Smooth muscle cell (in vitro differentiated cells): ENCODE results near the gene DGAT2L6. TPM values are rescaled to one million over a fixed set of nuclear protein-coding genes. Genes with fewer than 3 reads are reported as not detected.
A peak's percentile ranks its signal among the peaks of the same experiment; 100 is the strongest.

Experiments
- DNase-seq: peaks from one replicate; lab custom pipeline; 2025; ENCODE audit not compliant: unreplicated experiment; lab: John Stamatoyannopoulos, UW
- H2AFZ ChIP-seq: fragments of 200-600 bp; sonication (generic); 2 replicates; pipeline ENCODE4 v1.6.0; 2016; ENCODE audit warnings: antibody characterized with exemption, low read depth, mild to moderate bottlenecking
- H3F3A ChIP-seq: fragments of 200-600 bp; sonication (generic); 2 replicates; pipeline ENCODE4 v1.6.0; 2017; ENCODE audit warnings: antibody characterized with exemption, low read depth
- H3K27ac ChIP-seq: fragments of 200-600 bp; sonication (generic); 2 replicates; pipeline ENCODE4 v1.5.1; 2016; ENCODE audit warnings: low read depth, mild to moderate bottlenecking
- H3K27me3 ChIP-seq: fragments of 200-600 bp; sonication (generic); 2 replicates; pipeline ENCODE4 v1.6.1; 2016; ENCODE audit warnings: low read depth, mild to moderate bottlenecking
- H3K36me3 ChIP-seq: fragments of 200-600 bp; sonication (generic); 2 replicates; pipeline ENCODE4 v1.5.1; 2016; ENCODE audit warnings: low read depth
- H3K4me1 ChIP-seq: fragments of 200-600 bp; sonication (generic); 2 replicates; pipeline ENCODE4 v1.5.1; 2016; ENCODE audit warnings: low read depth
- H3K4me2 ChIP-seq: fragments of 200-600 bp; sonication (generic); 2 replicates; pipeline ENCODE4 v1.6.0; 2016; ENCODE audit warnings: mild to moderate bottlenecking
- H3K4me3 ChIP-seq: fragments of 200-600 bp; sonication (generic); 2 replicates; pipeline ENCODE4 v1.5.1; 2016; ENCODE audit warnings: mild to moderate bottlenecking
- H3K79me2 ChIP-seq: fragments of 200-600 bp; sonication (generic); 2 replicates; pipeline ENCODE4 v1.6.0; 2016; ENCODE audit warnings: low read depth, mild to moderate bottlenecking
- H3K9ac ChIP-seq: fragments of 200-600 bp; sonication (generic); 2 replicates; pipeline ENCODE4 v1.6.0; 2016; ENCODE audit warnings: low read depth
- H3K9me3 ChIP-seq: fragments of 200-600 bp; sonication (generic); replicated peaks from 2 replicates; pipeline ENCODE4 v1.5.1; 2016; ENCODE audit warnings: low read depth
- H4K20me1 ChIP-seq: fragments of 200-600 bp; sonication (generic); 2 replicates; pipeline ENCODE4 v1.6.0; 2016; ENCODE audit warnings: low read depth
- CTCF ChIP-seq: fragments of 200-600 bp; sonication (generic); IDR thresholded peaks from 2 replicates; pipeline ENCODE4 v1.5.1; 2017; ENCODE audit warnings: borderline replicate concordance, mild to moderate bottlenecking, antibody characterized with exemption; ENCODE audit not compliant: insufficient read depth, poor library complexity, severe bottlenecking
- WGBS: methylation state at CpG from one replicate; pipeline ENCODE4 v1.1.7; 2016; ENCODE audit warnings: low lambda C conversion rate; 5-methylcytosine and 5-hydroxymethylcytosine counted together
- polyA plus RNA-seq: library from polyadenylated mRNA; unstranded; fragments of >200 nt; fragmentation: Nextera tagmentation; extraction: Ambion mirVana; gene quantifications from 2 replicates; pipeline ENCODE4 v1.2.1, GENCODE V29; 2016
- total RNA-seq: library from RNA; depleted of rRNA; stranded (reverse); fragments of >200 nt; gene quantifications from 2 replicates; pipeline ENCODE4 v1.2.3, GENCODE V29; 2014

DGAT2L6 gene
- total and polyA plus RNA-seq, 2 experiments from 2014 or later = not detected

DNA sequence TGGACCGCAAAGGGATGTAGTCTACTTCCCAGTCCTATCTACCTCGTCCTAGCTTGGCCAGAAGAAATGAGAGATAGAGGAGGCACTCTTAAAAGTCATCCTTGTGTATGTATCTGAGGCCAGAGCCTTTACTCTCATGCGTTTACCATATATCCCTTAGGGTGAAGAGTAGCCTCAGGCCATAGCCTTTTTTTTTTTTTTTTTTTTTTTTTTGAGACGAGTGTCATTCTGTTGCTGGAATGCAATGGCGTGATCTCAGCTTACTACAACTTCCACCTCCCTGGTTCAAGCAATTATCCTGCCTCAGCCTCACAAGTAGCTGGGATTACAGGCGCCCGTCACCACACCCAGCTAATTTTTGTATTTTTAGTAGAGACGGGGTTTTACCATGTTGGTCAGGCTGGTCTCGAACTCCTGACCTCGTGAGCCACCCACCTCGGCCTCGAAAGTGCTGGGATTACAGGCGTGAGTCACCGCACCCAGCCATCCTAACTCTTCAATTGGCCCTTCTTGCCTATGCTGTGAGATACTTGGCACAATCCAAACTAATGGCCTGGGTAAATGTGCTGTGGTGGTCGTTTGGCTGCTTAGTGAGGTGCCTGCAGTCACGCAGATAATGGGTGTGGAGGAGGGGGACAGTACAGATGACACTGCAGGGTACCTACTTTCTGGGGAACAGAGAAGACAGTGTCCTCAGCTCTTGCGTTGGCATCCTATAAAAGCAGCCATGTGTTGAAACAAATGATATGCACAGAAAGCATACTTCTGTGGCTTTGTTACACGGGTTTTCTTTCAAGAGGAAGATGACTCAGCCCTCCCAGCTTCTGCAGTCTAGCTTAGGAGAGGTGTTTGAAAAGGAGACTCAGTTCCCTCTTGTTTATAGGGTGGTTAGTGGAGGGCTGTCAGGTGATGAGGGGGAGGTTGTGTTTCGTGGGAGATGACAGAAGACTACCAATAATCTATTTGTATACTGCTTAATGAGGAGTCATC is 10.4 kb upstream of the DGAT2L6 start:
- no peak for TF ChIP-seq CTCF
- Histone ChIP-seq H3K4me1 (peaks cover 10% of the 10 kb centered on the region), H3K9ac (no peak overlapping the region), H3K4me2 (peak overlapping the region; percentile 61), H3K4me3 (no peak overlapping the region), H2AFZ (no peak overlapping the region), H3K27me3 (no peaks in the 10 kb centered on the region), H3K27ac (peak overlapping the region; percentile 91), H4K20me1 (no peaks in the 10 kb centered on the region), H3K79me2 (no peaks in the 10 kb centered on the region), H3K9me3 (no peaks in the 10 kb centered on the region), H3K36me3 (no peaks in the 10 kb centered on the region), H3F3A (no peaks in the 10 kb centered on the region)
- no peak for DNase-seq
- 62% methylated on average over 19 of the region's 19 CpGs for WGBS

DNA sequence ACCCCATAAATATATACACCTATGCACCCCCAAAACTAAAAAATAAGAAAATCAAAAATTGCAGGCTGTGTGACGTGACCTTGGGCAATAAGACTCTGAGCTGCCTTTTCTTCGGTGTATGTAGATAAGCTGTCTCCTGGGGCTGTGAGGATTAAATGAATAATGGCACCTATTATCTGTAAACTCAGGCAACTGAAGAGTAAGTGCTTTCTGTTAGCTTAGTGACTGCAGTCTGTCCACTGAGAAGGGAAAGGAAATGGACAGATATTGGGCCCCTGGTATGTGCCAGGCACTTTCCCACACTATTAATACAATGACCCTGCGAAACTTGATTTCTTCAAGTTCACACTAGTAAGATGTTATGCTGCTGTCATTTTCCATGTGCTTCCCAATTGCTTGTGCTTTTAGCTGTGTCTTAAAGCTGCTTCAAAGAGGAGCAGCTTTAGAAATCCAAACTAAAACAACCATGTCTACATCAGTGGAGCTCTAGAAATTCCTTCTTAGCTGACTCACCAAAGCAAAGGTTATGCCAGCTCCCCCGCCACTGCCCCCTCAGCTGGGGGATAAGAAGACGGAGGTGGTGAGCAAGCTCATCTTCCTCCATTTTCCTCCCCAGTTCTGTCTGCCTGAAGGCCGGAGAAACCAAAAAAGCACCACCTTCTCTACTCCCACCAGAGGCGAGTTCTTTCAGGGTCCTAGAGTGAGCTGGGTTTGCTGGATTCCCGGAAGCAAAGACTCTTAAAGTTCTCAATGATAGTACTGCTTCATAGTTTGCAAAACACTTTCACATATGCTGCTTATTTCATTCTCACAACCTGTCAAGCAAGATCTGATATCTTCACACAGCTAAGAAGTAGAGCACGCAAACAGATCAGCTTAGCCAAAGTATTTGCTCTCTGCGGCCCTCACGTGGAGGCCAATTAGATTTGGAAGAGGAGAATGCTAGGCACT is 8.8 kb upstream of the DGAT2L6 start:
- Histone ChIP-seq H3F3A (no peaks in the 10 kb centered on the region), H3K4me1 (peaks cover 13% of the 10 kb centered on the region), H3K36me3 (no peaks in the 10 kb centered on the region), H4K20me1 (no peaks in the 10 kb centered on the region), H3K4me2 (peak overlapping the region; percentile 61), H3K27me3 (no peaks in the 10 kb centered on the region), H3K4me3 (peak overlapping the region; percentile 2), H2AFZ (no peak overlapping the region), H3K27ac (peak overlapping the region; percentile 91), H3K9me3 (no peaks in the 10 kb centered on the region), H3K79me2 (no peaks in the 10 kb centered on the region), H3K9ac (no peak overlapping the region)
- 46% methylated on average over 11 of the region's 11 CpGs for WGBS
- TF ChIP-seq CTCF = no peak
- DNase-seq = no peak

DNA sequence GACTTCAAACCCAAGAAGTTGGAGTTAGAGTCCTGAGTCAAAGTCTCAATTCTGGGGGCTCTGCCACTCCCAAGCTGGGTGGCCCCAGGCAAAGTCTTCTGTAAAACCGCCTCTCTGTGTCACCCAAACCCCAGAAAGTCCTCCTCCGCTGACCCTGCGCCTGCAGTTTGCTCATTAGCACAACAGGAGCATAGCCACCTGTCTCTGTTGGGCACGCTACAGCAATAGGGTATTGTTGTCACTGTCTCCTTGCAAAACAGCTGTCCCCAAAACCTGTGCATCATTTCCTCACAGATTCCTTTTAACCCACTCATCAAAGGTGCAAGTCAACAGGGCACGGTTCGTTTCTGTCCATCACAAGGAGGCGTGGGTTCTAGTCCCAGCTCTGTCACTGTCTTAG is 8.0 kb upstream of the DGAT2L6 start:
- 78% methylated on average over 7 of the region's 7 CpGs for WGBS
- peak overlapping the region; percentile 91 for H3K27ac ChIP-seq

More for the DNA sequence above, 8.0 kb upstream of the DGAT2L6 start:
- H3K4me1 ChIP-seq = peaks cover 13% of the 10 kb centered on the region
- no peaks in the 10 kb centered on the region for H3K79me2 ChIP-seq
- H3K4me3 ChIP-seq = no peak overlapping the region
- no peak overlapping the region for H3K9ac ChIP-seq
- no peaks in the 10 kb centered on the region for H4K20me1 ChIP-seq
- H3K36me3 ChIP-seq = no peaks in the 10 kb centered on the region
- H3K27me3 ChIP-seq = no peaks in the 10 kb centered on the region
- no peaks in the 10 kb centered on the region for H3F3A ChIP-seq
- no peak overlapping the region for H3K4me2 ChIP-seq
- no peaks in the 10 kb centered on the region for H3K9me3 ChIP-seq
- H2AFZ ChIP-seq = no peak overlapping the region
- DNase-seq = no peak
- TF ChIP-seq CTCF = no peak
